ENCODE results near the gene SRSF8.
A peak's percentile ranks its signal among the peaks of the same experiment; 100 is the strongest.

Gene SRSF8

GRCh38 chr11:95070471-95070870, 3.8 kb downstream of the SRSF8 start:
- DNase-seq: no peak

- no peak for DNase-seq
Observed at GRCh38 chr11:95072948-95073347, 6.2 kb downstream of the SRSF8 start.

GRCh38 chr11:95074792-95075563, 8.3 kb downstream of the SRSF8 start:
- no peak for DNase-seq

GRCh38 chr11:95076416-95076815, 9.7 kb downstream of the SRSF8 start:
- no peak for DNase-seq

GRCh38 chr11:95076981-95077380, 10.3 kb downstream of the SRSF8 start:
- DNase-seq: no peak

GRCh38 chr11:95078526-95078925, 11.8 kb downstream of the SRSF8 start:
- DNase-seq: no peak

GRCh38 chr11:95081010-95081409, 14.3 kb downstream of the SRSF8 start:
- no peak for DNase-seq

GRCh38 chr11:95081412-95081811, 14.7 kb downstream of the SRSF8 start:
- DNase-seq: no peak

- DNase-seq: no peak
Observed at GRCh38 chr11:95082576-95083001, 15.9 kb downstream of the SRSF8 start.

GRCh38 chr11:95084509-95084908, 17.8 kb downstream of the SRSF8 start:
- no peak for DNase-seq

- no peak for DNase-seq
Observed at GRCh38 chr11:95085117-95085816, 18.5 kb downstream of the SRSF8 start.

GRCh38 chr11:95086151-95086550, 19.4 kb downstream of the SRSF8 start:
- no peak for DNase-seq

- DNase-seq: no peak
Observed at GRCh38 chr11:95086836-95087570, 20.3 kb downstream of the SRSF8 start.

GRCh38 chr11:95088946-95089619, 22.4 kb downstream of the SRSF8 start:
- peak; percentile 42 for DNase-seq

GRCh38 chr11:95089620-95090542, 23.2 kb downstream of the SRSF8 start, which contains the start of gene ENDOD1:
Gene ENDOD1, plus strand, starts transcription at chr11:95089846. Its CDS starts 82 bp downstream, at chr11:95089928.
- DNase-seq: peak; percentile 87

GRCh38 chr11:95091663-95092180, 25.0 kb downstream of the SRSF8 start:
- DNase-seq: no peak

- peak; percentile 30 for DNase-seq
Observed at GRCh38 chr11:95092549-95093324, 26.0 kb downstream of the SRSF8 start.

- DNase-seq: no peak
Observed at GRCh38 chr11:95093548-95093947, 26.8 kb downstream of the SRSF8 start.

- peak; percentile 7 for DNase-seq
Observed at GRCh38 chr11:95095858-95096587, 29.3 kb downstream of the SRSF8 start.

GRCh38 chr11:95097209-95097608, 30.5 kb downstream of the SRSF8 start:
- DNase-seq: no peak

Measured in CD4-positive, alpha-beta T cell treated with Interleukin-12 subunit alpha and Interleukin-12 subunit beta, for 1 hour (primary cell).